ENCODE measurements around the gene CYP27A1.
"Not testable (repeated sequence)": the region's sequence is repeated elsewhere in the genome, so short reads cannot be mapped to it uniquely, and the experiment has no call there.

GRCh38 chr2:218846963-218847362 is 65.0 kb downstream of the CYP27A1 start:
- not testable (repeated sequence) for TF ChIP-seq POLR2A, CTCF (IDR thresholded peaks at IDR 0.05)

All from heart left ventricle (tissue), 13 donors.